ENCODE results near the gene VASN. TPM values are rescaled to one million over a fixed set of nuclear protein-coding genes. Genes with fewer than 3 reads are reported as not detected.

VASN gene
- total and polyA plus RNA-seq, 9 of the 15 experiments (the other 6 are each of a cell fraction or from before 2014, with no cell fraction given) = 0.01 to 2.5 (median 0.41) TPM; not detected in 1

GRCh38 chr16:4415538-4416199, 44.0 kb downstream of the VASN start (continued):
- TF ChIP-seq ZSCAN29 (IDR thresholded peaks at IDR 0.05) = no peak
- no peak for TF ChIP-seq KLF16 (IDR thresholded peaks at IDR 0.05)
- TF ChIP-seq CAMTA2 (CRISPR knock-in tag; conservative IDR thresholded peaks at IDR 0.05) = no peak
- TF ChIP-seq LARP7 (IDR thresholded peaks at IDR 0.05) = no peak
- TF ChIP-seq ZNF408 (CRISPR knock-in tag; IDR thresholded peaks at IDR 0.05; ENCODE audit: low read depth) = no peak
- TF ChIP-seq, protein P1, sequence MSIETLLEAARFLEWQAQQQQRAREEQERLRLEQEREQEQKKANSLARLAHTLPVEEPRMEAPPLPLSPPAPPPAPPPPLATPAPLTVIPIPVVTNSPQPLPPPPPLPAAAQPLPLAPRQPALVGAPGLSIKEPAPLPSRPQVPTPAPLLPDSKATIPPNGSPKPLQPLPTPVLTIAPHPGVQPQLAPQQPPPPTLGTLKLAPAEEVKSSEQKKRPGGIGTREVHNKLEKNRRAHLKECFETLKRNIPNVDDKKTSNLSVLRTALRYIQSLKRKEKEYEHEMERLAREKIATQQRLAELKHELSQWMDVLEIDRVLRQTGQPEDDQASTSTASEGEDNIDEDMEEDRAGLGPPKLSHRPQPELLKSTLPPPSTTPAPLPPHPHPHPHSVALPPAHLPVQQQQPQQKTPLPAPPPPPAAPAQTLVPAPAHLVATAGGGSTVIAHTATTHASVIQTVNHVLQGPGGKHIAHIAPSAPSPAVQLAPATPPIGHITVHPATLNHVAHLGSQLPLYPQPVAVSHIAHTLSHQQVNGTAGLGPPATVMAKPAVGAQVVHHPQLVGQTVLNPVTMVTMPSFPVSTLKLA (conservative IDR thresholded peaks at IDR 0.05) = no peak; a peak in 2 of 4 replicates
- no peak for TF ChIP-seq ZNF324 (CRISPR knock-in tag; IDR thresholded peaks at IDR 0.05)
- 0 out of 2 replicates have a peak, but pooled peaks have one; percentile 20 for TF ChIP-seq RBM14 (IDR thresholded peaks at IDR 0.05; ENCODE audit: borderline replicate concordance, insufficient read depth, low read depth, low read length)
- no peak for TF ChIP-seq HMGXB4 (CRISPR knock-in tag; IDR thresholded peaks at IDR 0.05)
- peak; percentile 74 for TF ChIP-seq GABPA (tag; conservative IDR thresholded peaks at IDR 0.05; ENCODE audit: low read depth)
- TF ChIP-seq, protein P2, sequence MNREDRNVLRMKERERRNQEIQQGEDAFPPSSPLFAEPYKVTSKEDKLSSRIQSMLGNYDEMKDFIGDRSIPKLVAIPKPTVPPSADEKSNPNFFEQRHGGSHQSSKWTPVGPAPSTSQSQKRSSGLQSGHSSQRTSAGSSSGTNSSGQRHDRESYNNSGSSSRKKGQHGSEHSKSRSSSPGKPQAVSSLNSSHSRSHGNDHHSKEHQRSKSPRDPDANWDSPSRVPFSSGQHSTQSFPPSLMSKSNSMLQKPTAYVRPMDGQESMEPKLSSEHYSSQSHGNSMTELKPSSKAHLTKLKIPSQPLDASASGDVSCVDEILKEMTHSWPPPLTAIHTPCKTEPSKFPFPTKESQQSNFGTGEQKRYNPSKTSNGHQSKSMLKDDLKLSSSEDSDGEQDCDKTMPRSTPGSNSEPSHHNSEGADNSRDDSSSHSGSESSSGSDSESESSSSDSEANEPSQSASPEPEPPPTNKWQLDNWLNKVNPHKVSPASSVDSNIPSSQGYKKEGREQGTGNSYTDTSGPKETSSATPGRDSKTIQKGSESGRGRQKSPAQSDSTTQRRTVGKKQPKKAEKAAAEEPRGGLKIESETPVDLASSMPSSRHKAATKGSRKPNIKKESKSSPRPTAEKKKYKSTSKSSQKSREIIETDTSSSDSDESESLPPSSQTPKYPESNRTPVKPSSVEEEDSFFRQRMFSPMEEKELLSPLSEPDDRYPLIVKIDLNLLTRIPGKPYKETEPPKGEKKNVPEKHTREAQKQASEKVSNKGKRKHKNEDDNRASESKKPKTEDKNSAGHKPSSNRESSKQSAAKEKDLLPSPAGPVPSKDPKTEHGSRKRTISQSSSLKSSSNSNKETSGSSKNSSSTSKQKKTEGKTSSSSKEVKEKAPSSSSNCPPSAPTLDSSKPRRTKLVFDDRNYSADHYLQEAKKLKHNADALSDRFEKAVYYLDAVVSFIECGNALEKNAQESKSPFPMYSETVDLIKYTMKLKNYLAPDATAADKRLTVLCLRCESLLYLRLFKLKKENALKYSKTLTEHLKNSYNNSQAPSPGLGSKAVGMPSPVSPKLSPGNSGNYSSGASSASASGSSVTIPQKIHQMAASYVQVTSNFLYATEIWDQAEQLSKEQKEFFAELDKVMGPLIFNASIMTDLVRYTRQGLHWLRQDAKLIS (CRISPR knock-in tag; IDR thresholded peaks at IDR 0.05) = no peak
- TF ChIP-seq, protein P3, sequence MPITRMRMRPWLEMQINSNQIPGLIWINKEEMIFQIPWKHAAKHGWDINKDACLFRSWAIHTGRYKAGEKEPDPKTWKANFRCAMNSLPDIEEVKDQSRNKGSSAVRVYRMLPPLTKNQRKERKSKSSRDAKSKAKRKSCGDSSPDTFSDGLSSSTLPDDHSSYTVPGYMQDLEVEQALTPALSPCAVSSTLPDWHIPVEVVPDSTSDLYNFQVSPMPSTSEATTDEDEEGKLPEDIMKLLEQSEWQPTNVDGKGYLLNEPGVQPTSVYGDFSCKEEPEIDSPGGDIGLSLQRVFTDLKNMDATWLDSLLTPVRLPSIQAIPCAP (CRISPR knock-in tag; IDR thresholded peaks at IDR 0.05; ENCODE audit: borderline replicate concordance) = no peak
- no peak for TF ChIP-seq ELF4 (CRISPR knock-in tag; IDR thresholded peaks at IDR 0.05)
- TF ChIP-seq, protein P4, sequence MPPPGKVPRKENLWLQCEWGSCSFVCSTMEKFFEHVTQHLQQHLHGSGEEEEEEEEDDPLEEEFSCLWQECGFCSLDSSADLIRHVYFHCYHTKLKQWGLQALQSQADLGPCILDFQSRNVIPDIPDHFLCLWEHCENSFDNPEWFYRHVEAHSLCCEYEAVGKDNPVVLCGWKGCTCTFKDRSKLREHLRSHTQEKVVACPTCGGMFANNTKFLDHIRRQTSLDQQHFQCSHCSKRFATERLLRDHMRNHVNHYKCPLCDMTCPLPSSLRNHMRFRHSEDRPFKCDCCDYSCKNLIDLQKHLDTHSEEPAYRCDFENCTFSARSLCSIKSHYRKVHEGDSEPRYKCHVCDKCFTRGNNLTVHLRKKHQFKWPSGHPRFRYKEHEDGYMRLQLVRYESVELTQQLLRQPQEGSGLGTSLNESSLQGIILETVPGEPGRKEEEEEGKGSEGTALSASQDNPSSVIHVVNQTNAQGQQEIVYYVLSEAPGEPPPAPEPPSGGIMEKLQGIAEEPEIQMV (tag; conservative IDR thresholded peaks at IDR 0.05; ENCODE audit: low read depth) = no peak
- TF ChIP-seq CBFA2T2 (conservative IDR thresholded peaks at IDR 0.05) = no peak
- no peak for TF ChIP-seq ELK3 (CRISPR knock-in tag; IDR thresholded peaks at IDR 0.05)
- TF ChIP-seq ZNF57 (CRISPR knock-in tag; IDR thresholded peaks at IDR 0.05) = no peak
- TF ChIP-seq TBL1XR1 (IDR thresholded peaks at IDR 0.05; ENCODE audit: low read length in 2 of 2) = no peak

Measured in K562 (cell line).